ENCODE measurements around the gene GRAMD1A.
A peak's percentile ranks its signal among the peaks of the same experiment; 100 is the strongest.
"Not testable (repeated sequence)": the region's sequence is repeated elsewhere in the genome, so short reads cannot be mapped to it uniquely, and the experiment has no call there.

Gene GRAMD1A

GRCh38 chr19:35004517-35005255 is 4.6 kb downstream of the GRAMD1A start:
- DNase-seq (ENCODE audit: low read depth) = no peak

GRCh38 chr19:35005256-35005977 is 5.3 kb downstream of the GRAMD1A start:
- no peak for DNase-seq (ENCODE audit: low read depth)

- not testable (repeated sequence) for DNase-seq (ENCODE audit: low read depth)
These were observed 5.9 kb downstream of the GRAMD1A start for GRCh38 chr19:35006007-35006341.

- peak; percentile 91 for DNase-seq (ENCODE audit: low read depth)
These were observed 6.3 kb downstream of the GRAMD1A start for GRCh38 chr19:35006342-35006998.

GRCh38 chr19:35006999-35007365 is 6.9 kb downstream of the GRAMD1A start:
- no peak for DNase-seq (ENCODE audit: low read depth)

- DNase-seq (ENCODE audit: low read depth) = not testable (repeated sequence)
These were observed 7.3 kb downstream of the GRAMD1A start for GRCh38 chr19:35007427-35007826.

GRCh38 chr19:35008891-35009341 is 8.8 kb downstream of the GRAMD1A start:
- no peak for DNase-seq (ENCODE audit: low read depth)

GRCh38 chr19:35009424-35010415 is 9.6 kb downstream of the GRAMD1A start:
- no peak for DNase-seq (ENCODE audit: low read depth)

- no peak for DNase-seq (ENCODE audit: low read depth)
These were observed 11.1 kb downstream of the GRAMD1A start for GRCh38 chr19:35011091-35011689.

GRCh38 chr19:35011737-35012682 is 11.9 kb downstream of the GRAMD1A start:
- DNase-seq (ENCODE audit: low read depth) = no peak

GRCh38 chr19:35013041-35013819 is 13.1 kb downstream of the GRAMD1A start:
- no peak for DNase-seq (ENCODE audit: low read depth)

- DNase-seq (ENCODE audit: low read depth) = no peak
These were observed 14.0 kb downstream of the GRAMD1A start for GRCh38 chr19:35013820-35014754.

- not testable (repeated sequence) for DNase-seq (ENCODE audit: low read depth)
These were observed 14.7 kb downstream of the GRAMD1A start for GRCh38 chr19:35014774-35015173.

- no peak for DNase-seq (ENCODE audit: low read depth)
These were observed 15.3 kb downstream of the GRAMD1A start for GRCh38 chr19:35015270-35015953.

- no peak for DNase-seq (ENCODE audit: low read depth)
These were observed 15.8 kb downstream of the GRAMD1A start for GRCh38 chr19:35015954-35016351.

GRCh38 chr19:35017507-35017906 is 17.4 kb downstream of the GRAMD1A start:
- DNase-seq (ENCODE audit: low read depth) = no peak

- DNase-seq (ENCODE audit: low read depth) = no peak
These were observed 18.3 kb downstream of the GRAMD1A start for GRCh38 chr19:35018379-35018778.

GRCh38 chr19:35019144-35019543 is 19.0 kb downstream of the GRAMD1A start:
- DNase-seq (ENCODE audit: low read depth) = no peak

Measured in HS-27A (cell line).